ENCODE results near the gene MTCL1. TPM values are rescaled to one million over a fixed set of nuclear protein-coding genes. Genes with fewer than 3 reads are reported as not detected.
"Not testable (repeated sequence)": the region's sequence is repeated elsewhere in the genome, so short reads cannot be mapped to it uniquely, and the experiment has no call there.

The MTCL1 gene
- polyA plus RNA-seq, 1 experiment: 29.8 TPM

- CTCF ChIA-PET: no interaction called here
- DNase-seq (ENCODE audit: low read depth): peak; percentile 34
Observed at GRCh38 chr18:8754995-8755960, 49.9 kb downstream of the MTCL1 start.

GRCh38 chr18:8756571-8756970, 51.2 kb downstream of the MTCL1 start:
- CTCF ChIA-PET: interaction anchor here (1.3 kb wide), 1 partner anchor 9 kb away, joined by 6 read pairs; no protein-coding TSS in a partner anchor
- Histone ChIP-seq H3K36me3 (ENCODE audit: control insufficient read depth, insufficient read depth, low read length) (peaks cover 12% of the 10 kb centered on the region), H3K27me3 (ENCODE audit: control insufficient read depth, insufficient read depth, low read length) (no peaks in the 10 kb centered on the region), H3K4me3 (ENCODE audit: low read depth, low read length) (no peak overlapping the region)
- POLR2A ChIA-PET: no interaction called here
- TF ChIP-seq, protein P1, sequence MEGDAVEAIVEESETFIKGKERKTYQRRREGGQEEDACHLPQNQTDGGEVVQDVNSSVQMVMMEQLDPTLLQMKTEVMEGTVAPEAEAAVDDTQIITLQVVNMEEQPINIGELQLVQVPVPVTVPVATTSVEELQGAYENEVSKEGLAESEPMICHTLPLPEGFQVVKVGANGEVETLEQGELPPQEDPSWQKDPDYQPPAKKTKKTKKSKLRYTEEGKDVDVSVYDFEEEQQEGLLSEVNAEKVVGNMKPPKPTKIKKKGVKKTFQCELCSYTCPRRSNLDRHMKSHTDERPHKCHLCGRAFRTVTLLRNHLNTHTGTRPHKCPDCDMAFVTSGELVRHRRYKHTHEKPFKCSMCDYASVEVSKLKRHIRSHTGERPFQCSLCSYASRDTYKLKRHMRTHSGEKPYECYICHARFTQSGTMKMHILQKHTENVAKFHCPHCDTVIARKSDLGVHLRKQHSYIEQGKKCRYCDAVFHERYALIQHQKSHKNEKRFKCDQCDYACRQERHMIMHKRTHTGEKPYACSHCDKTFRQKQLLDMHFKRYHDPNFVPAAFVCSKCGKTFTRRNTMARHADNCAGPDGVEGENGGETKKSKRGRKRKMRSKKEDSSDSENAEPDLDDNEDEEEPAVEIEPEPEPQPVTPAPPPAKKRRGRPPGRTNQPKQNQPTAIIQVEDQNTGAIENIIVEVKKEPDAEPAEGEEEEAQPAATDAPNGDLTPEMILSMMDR (IDR thresholded peaks at IDR 0.05; ENCODE audit: insufficient read depth, low read depth, low read length): no peak
- DNase-seq (ENCODE audit: low read depth): no peak

More at GRCh38 chr18:8754995-8755960, 49.9 kb downstream of the MTCL1 start:
- TF ChIP-seq, protein P1 (IDR thresholded peaks at IDR 0.05; ENCODE audit: insufficient read depth, low read depth, low read length): no peak
- POLR2A ChIA-PET: no interaction called here
- peaks cover 12% of the 10 kb centered on the region for H3K36me3 ChIP-seq (ENCODE audit: control insufficient read depth, insufficient read depth, low read length)
- H3K27me3 ChIP-seq (ENCODE audit: control insufficient read depth, insufficient read depth, low read length): no peaks in the 10 kb centered on the region
- H3K4me3 ChIP-seq (ENCODE audit: low read depth, low read length): no peak overlapping the region

DNA sequence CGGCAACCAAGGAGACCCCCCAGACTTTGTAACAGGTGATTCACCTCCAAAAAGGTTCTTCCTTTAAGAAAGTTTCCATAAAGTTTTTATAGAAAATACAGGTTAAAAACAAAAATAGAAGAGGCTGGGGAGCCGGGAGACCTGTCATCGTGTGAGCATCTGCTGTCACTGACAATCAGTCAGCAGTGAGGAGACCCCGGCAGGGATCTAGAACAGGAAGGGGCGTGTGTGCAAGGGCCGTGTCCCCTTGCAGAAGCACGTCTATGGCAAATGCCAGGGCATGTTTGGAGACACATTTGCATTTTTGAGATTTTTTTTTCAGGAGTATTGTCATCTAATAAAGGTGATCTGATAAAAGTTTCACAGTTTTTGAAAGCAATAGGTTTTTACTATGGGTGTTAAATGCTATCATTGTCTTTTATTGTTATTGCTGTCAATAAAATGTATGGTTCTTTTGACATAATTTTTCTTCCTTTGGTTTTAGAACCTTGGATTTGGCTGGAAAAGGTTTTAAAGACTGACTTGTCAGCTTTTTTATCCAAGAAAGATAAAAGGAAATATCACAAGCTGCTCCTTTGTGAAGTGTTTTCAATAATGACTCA, 52.1 kb downstream of the MTCL1 start:
- TF ChIP-seq, protein P1 (IDR thresholded peaks at IDR 0.05; ENCODE audit: insufficient read depth, low read depth, low read length): no peak
- Histone ChIP-seq H3K36me3 (ENCODE audit: control insufficient read depth, insufficient read depth, low read length) (peaks cover 14% of the 10 kb centered on the region), H3K4me3 (ENCODE audit: low read depth, low read length) (no peak overlapping the region), H3K27me3 (ENCODE audit: control insufficient read depth, insufficient read depth, low read length) (no peaks in the 10 kb centered on the region)
- no peak for DNase-seq (ENCODE audit: low read depth)
- ChIA-PET CTCF (interaction anchor here (1.3 kb wide), 1 partner anchor 8 kb away, joined by 6 read pairs; no protein-coding TSS in a partner anchor), POLR2A (no interaction called here)

GRCh38 chr18:8758466-8758865, 53.1 kb downstream of the MTCL1 start:
- ChIA-PET POLR2A (no interaction called here), CTCF (no interaction called here)

DNA sequence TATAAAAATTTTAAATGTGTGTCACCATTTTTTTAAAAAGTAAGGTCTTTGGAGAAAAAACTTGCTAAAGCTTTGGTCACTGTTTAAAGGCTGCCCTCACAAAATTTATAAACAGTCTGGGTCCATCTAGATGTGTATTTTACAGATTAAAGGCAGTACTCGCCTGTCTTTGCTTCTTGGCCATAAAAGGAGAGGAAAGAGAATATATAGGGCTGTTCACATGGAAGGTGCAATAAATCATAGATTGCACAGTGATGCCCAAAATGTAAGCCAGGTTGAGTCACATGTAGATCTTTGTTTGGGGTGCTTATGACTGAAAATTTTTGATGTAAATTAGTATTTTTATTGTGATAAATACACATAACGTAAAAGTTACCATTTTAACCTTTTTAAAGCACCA, 55.6 kb downstream of the MTCL1 start:
- H3K4me3 ChIP-seq (ENCODE audit: low read depth, low read length): no peak overlapping the region
- CTCF ChIA-PET: no interaction called here
- no peak for DNase-seq (ENCODE audit: low read depth)

More at GRCh38 chr18:8758466-8758865, 53.1 kb downstream of the MTCL1 start:
- Histone ChIP-seq H3K27me3 (ENCODE audit: control insufficient read depth, insufficient read depth, low read length) (no peaks in the 10 kb centered on the region), H3K4me3 (ENCODE audit: low read depth, low read length) (no peak overlapping the region), H3K36me3 (ENCODE audit: control insufficient read depth, insufficient read depth, low read length) (peaks cover 18% of the 10 kb centered on the region)
- DNase-seq (ENCODE audit: low read depth): no peak
- TF ChIP-seq, protein P1 (IDR thresholded peaks at IDR 0.05; ENCODE audit: insufficient read depth, low read depth, low read length): no peak

GRCh38 chr18:8761535-8761934, 56.2 kb downstream of the MTCL1 start:
- POLR2A ChIA-PET; CTCF ChIA-PET; H3K4me3 ChIP-seq (ENCODE audit: low read depth, low read length); H3K27me3 ChIP-seq (ENCODE audit: control insufficient read depth, insufficient read depth, low read length); DNase-seq (ENCODE audit: low read depth): not testable (repeated sequence)
- H3K36me3 ChIP-seq (ENCODE audit: control insufficient read depth, insufficient read depth, low read length): peaks cover 16% of the 10 kb centered on the region

More for the DNA sequence above, 55.6 kb downstream of the MTCL1 start:
- POLR2A ChIA-PET: no interaction called here
- peaks cover 17% of the 10 kb centered on the region for H3K36me3 ChIP-seq (ENCODE audit: control insufficient read depth, insufficient read depth, low read length)
- H3K27me3 ChIP-seq (ENCODE audit: control insufficient read depth, insufficient read depth, low read length): no peaks in the 10 kb centered on the region
- TF ChIP-seq, protein P1 (IDR thresholded peaks at IDR 0.05; ENCODE audit: insufficient read depth, low read depth, low read length): no peak

Measured in BJ (cell line).